K562 (cell line): Measurements from ENCODE around the gene SPTLC3. TPM values are rescaled to one million over a fixed set of nuclear protein-coding genes. Genes with fewer than 3 reads are reported as not detected.

Experiments
- ATAC-seq: fragments of 200-7000 bp; cut with Tn5 transposase; 3 replicates; pipeline ENCODE4 v1.9.1; 2020; ENCODE audit warnings: moderate library complexity
- BruUV-seq: library from RNA; stranded (reverse); fragments of 400-500 nt; replicated peaks from 2 replicates; lab custom pipeline; 2021; lab: Mats Ljungman, UMichigan
- CTCF ChIA-PET: fragments of 300-600 bp; formaldehyde crosslinking; extraction: SDS; loops from one replicate; lab custom pipeline; 2021; ENCODE audit warnings: low intra/inter-chr PET ratio; lab: Yijun Ruan, JAX
- POLR2A ChIA-PET: fragments of 300-600, 350-650 bp; sonication (Branson Sonifier 250); formaldehyde crosslinking; extraction: SDS; loops from one replicate; lab custom pipeline; 2021; ENCODE audit warnings: antibody characterized with exemption, inconsistent platforms; lab: Yijun Ruan, JAX
- DNase-seq, 4 experiments: peaks; one replicate each; pipeline versions ENCODE4 v3.0.0 to v3.0.0-alpha.2; 2011 to 2018; ENCODE audit warnings: low spot score in 3 of 4, mixed read lengths in 3 of 4; ENCODE audit errors: extremely low read depth in 1 of 4
- FAIRE-seq: peaks from 2 replicates; lab custom pipeline; 2011; peaks lifted over from hg19 to GRCh38; lab: Jason Lieb, UNC
- H2AFZ ChIP-seq: 2 replicates; pipeline ENCODE4 v1.6.0; 2011; ENCODE audit warnings: low read depth, low read length, control low read depth, inconsistent platforms
- H3K27ac ChIP-seq: fragments of 200-600 bp; 3 replicates; pipeline ENCODE4 v1.8.0; 2011; ENCODE audit warnings: low read depth, mild to moderate bottlenecking, control low read depth, inconsistent platforms, low read length, moderate library complexity, mixed read lengths; ENCODE audit errors: extremely low read depth
- H3K27me3 ChIP-seq, 2 experiments: fragments of 300-600 bp in 1 of 2; 2 replicates in 1 of 2; 3 replicates in 1 of 2; pipeline versions ENCODE4 v1.6.0 to v1.8.0; 2011; ENCODE audit warnings: inconsistent platforms in 2 of 2, low read length in 2 of 2, mild to moderate bottlenecking in 1 of 2, mixed read lengths in 1 of 2, moderate library complexity in 1 of 2; ENCODE audit not compliant: control insufficient read depth in 2 of 2, insufficient read depth in 2 of 2
- H3K36me3 ChIP-seq: fragments of 300-600 bp; 3 replicates; pipeline ENCODE4 v1.8.0; 2011; ENCODE audit warnings: mild to moderate bottlenecking, low read length, inconsistent platforms; ENCODE audit not compliant: control insufficient read depth, insufficient read depth
- H3K4me1 ChIP-seq, 2 experiments: fragments of 200-600 bp in 1 of 2; replicated peaks in 1 of 2; 2 replicates in 1 of 2; 3 replicates in 1 of 2; pipeline versions ENCODE4 v1.5.1 to v1.8.0; 2011; ENCODE audit warnings: inconsistent platforms in 2 of 2, low read length in 2 of 2, mild to moderate bottlenecking in 1 of 2, mixed read lengths in 1 of 2, moderate library complexity in 1 of 2; ENCODE audit not compliant: control insufficient read depth in 2 of 2, insufficient read depth in 2 of 2
- H3K4me2 ChIP-seq: 2 replicates; pipeline ENCODE4 v1.6.1; 2011; ENCODE audit warnings: low read length, control low read depth, inconsistent platforms, mixed read lengths; ENCODE audit not compliant: insufficient read depth
- H3K4me3 ChIP-seq: fragments of 200-600 bp; sonication (generic), shearing (Covaris generic); 2 replicates; pipeline ENCODE4 v1.5.1; 2016; ENCODE audit warnings: control low read depth, inconsistent platforms
- H3K79me2 ChIP-seq: fragments of 200-600 bp; 3 replicates; pipeline ENCODE4 v1.8.0; 2011; ENCODE audit warnings: low read length, inconsistent platforms; ENCODE audit not compliant: control insufficient read depth, insufficient read depth
- H3K9ac ChIP-seq, 2 experiments: 2 replicates each; pipeline versions ENCODE4 v1.6.0 to v1.6.1; 2011; ENCODE audit warnings: low read depth in 2 of 2, low read length in 2 of 2, control low read depth in 1 of 2, inconsistent platforms in 1 of 2, mild to moderate bottlenecking in 1 of 2, mixed read lengths in 1 of 2; ENCODE audit not compliant: insufficient read depth in 1 of 2
- H3K9me1 ChIP-seq: one replicate; pipeline ENCODE4 v1.6.0; 2011; ENCODE audit warnings: inconsistent platforms, mild to moderate bottlenecking, low read length, moderate library complexity; ENCODE audit not compliant: control insufficient read depth, insufficient read depth
- H3K9me3 ChIP-seq: replicated peaks from 2 replicates; pipeline ENCODE4 v1.5.1; 2011; ENCODE audit warnings: low read depth, low read length, inconsistent platforms; ENCODE audit not compliant: control insufficient read depth, insufficient read depth
- H4K20me1 ChIP-seq: replicated peaks from 2 replicates; pipeline ENCODE4 v1.6.1; 2011; ENCODE audit warnings: low read length, inconsistent platforms, mixed read lengths; ENCODE audit not compliant: control insufficient read depth, insufficient read depth
- ETV6 ChIP-seq, 3 experiments: fragments of 150-350 bp in 1 of 3; sonication (generic) in 1 of 3; formaldehyde crosslinking in 1 of 3; IDR thresholded peaks; 2 replicates each; pipeline versions ENCODE4 v1.6.1 to v1.8.0; 2014 to 2022; ENCODE audit warnings: borderline replicate concordance in 2 of 3, low read depth in 2 of 3, antibody characterized with exemption in 1 of 3, low read length in 1 of 3, mild to moderate bottlenecking in 1 of 3, missing genetic modification reagents in 1 of 3
- GTF3C2 ChIP-seq: IDR thresholded peaks from 3 replicates; pipeline ENCODE4 v1.6.1; 2011; ENCODE audit warnings: borderline replicate concordance, mild to moderate bottlenecking, moderate library complexity; ENCODE audit not compliant: insufficient read length; ENCODE audit errors: extremely low read depth
- L3MBTL2 ChIP-seq: fragments of 450-650 bp; IDR thresholded peaks from 2 replicates; pipeline ENCODE4 v1.6.1; 2016; ENCODE audit warnings: mild to moderate bottlenecking, moderate library complexity
- PKNOX1 ChIP-seq: fragments of 450-650 bp; IDR thresholded peaks from 2 replicates; pipeline ENCODE4 v1.6.1; 2016
- SNRNP70 ChIP-seq: fragments of 200-400 bp; formaldehyde crosslinking; optimal IDR thresholded peaks from 2 replicates; pipeline ENCODE3; 2017; ENCODE audit warnings: low read depth, low read length
- SRSF7 ChIP-seq: fragments of 200-400 bp; formaldehyde crosslinking; optimal IDR thresholded peaks from 2 replicates; pipeline ENCODE3; 2017; ENCODE audit warnings: mild to moderate bottlenecking, low read depth, low read length
- ZNF253 ChIP-seq: fragments of 250-450 bp; sonication (Bioruptor Pico); conservative IDR thresholded peaks from 2 replicates; pipeline ENCODE4 v1.6.1; 2021; ENCODE audit warnings: mild to moderate bottlenecking
- ZNF282 ChIP-seq: sonication (generic); formaldehyde crosslinking; IDR thresholded peaks from 2 replicates; pipeline ENCODE4 v1.8.1; 2023; ENCODE audit warnings: missing genetic modification reagents
- WGBS: fragments of 100-300 bp; shearing (Covaris generic); methylation state at CpG from one replicate; pipeline ENCODE4 v1.1.6; 2016; ENCODE audit warnings: low coverage, mixed read lengths; ENCODE audit not compliant: insufficient coverage; ENCODE audit errors: missing lambda C conversion rate; 5-methylcytosine and 5-hydroxymethylcytosine counted together
- in situ Hi-C: fragments of 300-500 bp; cut with MboI; formaldehyde crosslinking; loops from 4 replicates; pipeline ENCODE4 v1.15.0; 2018; ENCODE audit warnings: inconsistent platforms, mixed read lengths
- intact Hi-C: fragments of 100-400 bp; cut with micrococcal nuclease; formaldehyde crosslinking; loops from 2 replicates; pipeline ENCODE4 v1.14.2; 2022
- polyA plus RNA-seq, 8 experiments: library from polyadenylated mRNA; depleted of rRNA in 4 of 8; stranded (reverse) in 5 of 8; unstranded in 3 of 8; fragments of >200 nt; fragmentation: Nextera tagmentation in 2 of 8; fragmentation: Illumina TruSeq in 1 of 8; extraction: Ambion mirVana in 2 of 8; extraction: Trizol in 1 of 8; gene quantifications; 2 replicates each; pipeline versions ENCODE4 v1.2.1 to v1.2.3, GENCODE V29; 2011 to 2014; ENCODE audit warnings: inconsistent platforms in 1 of 8, missing spikeins in 1 of 8
- total RNA-seq, 7 experiments: library from RNA; depleted of rRNA in 6 of 7; stranded (reverse); fragments of >200 nt in 6 of 7; fragmentation: Illumina TruSeq in 2 of 7; extraction: Trizol in 2 of 7; gene quantifications; 2 replicates each; pipeline versions ENCODE4 v1.2.1 to v1.2.3, GENCODE V29; 2011 to 2021; ENCODE audit warnings: low replicate concordance in 1 of 7
- TF ChIP-seq, protein P1 (sequence below), 2 experiments: IDR thresholded peaks; 2 replicates each; pipeline ENCODE4 v1.6.1; 2011; ENCODE audit warnings: borderline replicate concordance in 1 of 2, control low read depth in 1 of 2, low read depth in 1 of 2, low read length in 1 of 2, mild to moderate bottlenecking in 1 of 2, mixed read lengths in 1 of 2, moderate library complexity in 1 of 2; ENCODE audit not compliant: insufficient read depth in 1 of 2, insufficient read length in 1 of 2, poor library complexity in 1 of 2, severe bottlenecking in 1 of 2; ENCODE audit errors: extremely low read depth in 1 of 2

SPTLC3 gene
- total and polyA plus RNA-seq, 9 of the 15 experiments (the other 6 are each of a cell fraction or from before 2014, with no cell fraction given): not detected

DNA sequence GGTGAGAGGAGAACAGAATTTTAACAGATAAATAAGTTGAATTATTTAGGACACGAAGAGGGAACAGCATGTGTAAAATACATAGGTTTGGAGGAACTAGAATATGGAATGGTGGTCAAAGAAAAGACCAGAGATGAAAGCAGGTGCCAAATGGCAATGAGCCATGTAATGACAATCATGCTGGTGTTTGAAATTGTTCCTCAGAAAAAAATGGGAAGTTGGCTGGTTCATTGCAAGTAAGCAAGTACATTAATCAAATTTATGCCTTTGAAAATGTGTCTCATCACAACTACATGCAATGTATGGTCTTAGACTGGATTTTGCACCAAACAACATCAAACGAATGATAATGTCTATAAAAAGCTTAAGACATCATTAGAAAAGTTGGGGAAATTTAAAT, 83.3 kb downstream of the SPTLC3 start:
- no peak for DNase-seq
- TF ChIP-seq, protein P1, sequence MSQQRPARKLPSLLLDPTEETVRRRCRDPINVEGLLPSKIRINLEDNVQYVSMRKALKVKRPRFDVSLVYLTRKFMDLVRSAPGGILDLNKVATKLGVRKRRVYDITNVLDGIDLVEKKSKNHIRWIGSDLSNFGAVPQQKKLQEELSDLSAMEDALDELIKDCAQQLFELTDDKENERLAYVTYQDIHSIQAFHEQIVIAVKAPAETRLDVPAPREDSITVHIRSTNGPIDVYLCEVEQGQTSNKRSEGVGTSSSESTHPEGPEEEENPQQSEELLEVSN (IDR thresholded peaks at IDR 0.05; ENCODE audit: borderline replicate concordance in 1 of 2, extremely low read depth in 1 of 2, insufficient read depth in 1 of 2, insufficient read length in 1 of 2, low read depth in 1 of 2, low read length in 1 of 2, poor library complexity in 1 of 2, severe bottlenecking in 1 of 2): no peak
- TF ChIP-seq ZNF253 (CRISPR knock-in tag) (no peak), ETV6 (IDR thresholded peaks at IDR 0.05; ENCODE audit: borderline replicate concordance in 1 of 2, low read depth in 2 of 2, low read length in 1 of 2) (no peak), ETV6 (CRISPR knock-in tag; IDR thresholded peaks at IDR 0.05; ENCODE audit: borderline replicate concordance) (no peak), SRSF7 (no peak), L3MBTL2 (no peak), GTF3C2 (no peak), ZNF282 (CRISPR knock-in tag) (no peak), PKNOX1 (no peak), SNRNP70 (no peak)
- Histone ChIP-seq H2AFZ (no peak overlapping the region), H3K36me3 (no peaks in the 10 kb centered on the region), H3K4me2 (no peak overlapping the region), H3K9me3 (no peaks in the 10 kb centered on the region), H3K4me3 (no peak overlapping the region), H4K20me1 (no peaks in the 10 kb centered on the region), H3K9me1 (no peaks in the 10 kb centered on the region), H3K79me2 (no peaks in the 10 kb centered on the region), H3K4me1 (no peaks in the 10 kb centered on the region), H3K9ac (no peak overlapping the region), H3K27ac (no peak overlapping the region), H3K27me3 (no peaks in the 10 kb centered on the region)
- BruUV-seq: no TSS peak
- intact Hi-C loops (no loop called here), in situ Hi-C loops (no loop called here)
- FAIRE-seq: no peak
- ATAC-seq: no peak
- 8% methylated on average over 2 of the region's 2 CpGs for WGBS
- ChIA-PET POLR2A (no interaction called here), CTCF (no interaction called here)
